Measurements from ENCODE around the gene G3BP1.
"Not testable (repeated sequence)": the region's sequence is repeated elsewhere in the genome, so short reads cannot be mapped to it uniquely, and the experiment has no call there.

The G3BP1 gene

GRCh38 chr5:151812757-151813309, 41.1 kb downstream of the G3BP1 start:
- Histone ChIP-seq H3K27ac (ENCODE audit: low read depth in 2 of 2, low read length in 2 of 2) (no peak overlapping the region), H3K4me3 (ENCODE audit: low read length in 2 of 2) (no peak overlapping the region), H3K4me1 (ENCODE audit: control insufficient read depth in 2 of 2, insufficient read depth in 2 of 2, low read length in 2 of 2) (no peaks in the 10 kb centered on the region), H3K9ac (ENCODE audit: low read depth in 1 of 2, low read length in 2 of 2) (no peak overlapping the region), H3K27me3 (ENCODE audit: control insufficient read depth in 2 of 2, insufficient read depth in 2 of 2, low read length in 2 of 2) (no peaks in the 10 kb centered on the region), H3K36me3 (ENCODE audit: control insufficient read depth in 2 of 2, insufficient read depth in 2 of 2, low read length in 2 of 2) (peaks cover 27 to 41% of the 10 kb centered on the region in 2 donors), H3K9me3 (ENCODE audit: control insufficient read depth in 2 of 2, low read length in 2 of 2) (no peaks in the 10 kb centered on the region)

- no peaks in the 10 kb centered on the region for H3K27me3 ChIP-seq (ENCODE audit: control insufficient read depth in 2 of 2, insufficient read depth in 2 of 2, low read length in 2 of 2)
- H3K9me3 ChIP-seq (ENCODE audit: control insufficient read depth in 2 of 2, low read length in 2 of 2), result no peaks in the 10 kb centered on the region
- no peak overlapping the region for H3K9ac ChIP-seq (ENCODE audit: low read depth in 1 of 2, low read length in 2 of 2)
- H3K4me3 ChIP-seq (ENCODE audit: low read length in 2 of 2), result no peak overlapping the region
- no peak overlapping the region for H3K27ac ChIP-seq (ENCODE audit: low read depth in 2 of 2, low read length in 2 of 2)
- H3K4me1 ChIP-seq (ENCODE audit: control insufficient read depth in 2 of 2, insufficient read depth in 2 of 2, low read length in 2 of 2), result no peaks in the 10 kb centered on the region
- peaks cover 15 to 28% of the 10 kb centered on the region in 2 donors for H3K36me3 ChIP-seq (ENCODE audit: control insufficient read depth in 2 of 2, insufficient read depth in 2 of 2, low read length in 2 of 2)
These were observed 43.3 kb downstream of the G3BP1 start for GRCh38 chr5:151815051-151815450.

DNA sequence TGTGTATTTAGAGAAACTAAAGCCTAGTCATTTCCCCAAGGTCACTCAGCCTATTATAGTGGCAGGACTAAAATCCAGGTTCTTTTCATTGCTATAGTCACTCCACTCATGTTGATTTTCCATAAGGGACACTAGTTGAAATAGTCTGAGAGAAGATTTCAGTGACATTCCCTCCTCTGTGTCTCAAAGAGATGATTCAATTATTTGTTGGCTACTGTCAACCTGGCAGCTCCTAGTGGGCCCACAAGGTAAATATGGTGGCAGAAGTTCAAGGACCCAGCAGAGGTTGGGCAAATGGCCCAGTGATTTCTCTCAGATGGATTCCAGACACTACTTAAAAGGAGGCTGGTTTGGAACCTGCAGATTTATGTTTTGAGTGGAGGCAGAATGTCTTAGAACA, 48.1 kb downstream of the G3BP1 start:
- no peaks in the 10 kb centered on the region for H3K4me1 ChIP-seq (ENCODE audit: control insufficient read depth in 2 of 2, insufficient read depth in 2 of 2, low read length in 2 of 2)
- H3K27ac ChIP-seq (ENCODE audit: low read depth in 2 of 2, low read length in 2 of 2), result no peak overlapping the region
- H3K4me3 ChIP-seq (ENCODE audit: low read length in 2 of 2), result no peak overlapping the region
- H3K9me3 ChIP-seq (ENCODE audit: control insufficient read depth in 2 of 2, low read length in 2 of 2), result no peaks in the 10 kb centered on the region
- no peak overlapping the region for H3K9ac ChIP-seq (ENCODE audit: low read depth in 1 of 2, low read length in 2 of 2)
- H3K36me3 ChIP-seq (ENCODE audit: control insufficient read depth in 2 of 2, insufficient read depth in 2 of 2, low read length in 2 of 2), result peaks cover 0 to 5% of the 10 kb centered on the region in 2 donors
- no peaks in the 10 kb centered on the region for H3K27me3 ChIP-seq (ENCODE audit: control insufficient read depth in 2 of 2, insufficient read depth in 2 of 2, low read length in 2 of 2)

DNA sequence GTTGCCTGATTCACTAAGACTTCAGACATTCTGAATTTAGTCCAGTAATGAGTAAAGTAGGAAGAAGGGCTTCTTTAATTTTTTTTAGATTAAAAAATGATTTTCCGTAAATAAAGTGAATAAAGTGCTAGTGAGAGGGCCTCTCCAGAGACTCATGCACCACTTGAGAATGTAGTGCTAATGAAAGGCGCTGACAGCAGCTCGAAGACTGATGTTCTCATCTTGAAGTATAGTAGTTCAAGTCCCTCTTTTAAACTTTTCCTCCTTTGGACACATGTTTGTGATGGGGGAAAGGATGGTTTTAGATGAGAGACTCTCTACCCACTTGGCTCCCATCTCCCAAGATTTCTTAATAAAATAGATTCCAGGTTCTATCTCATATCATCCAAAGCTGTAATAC, 48.5 kb downstream of the G3BP1 start:
- H3K27ac ChIP-seq (ENCODE audit: low read depth in 2 of 2, low read length in 2 of 2), result no peak overlapping the region
- no peaks in the 10 kb centered on the region for H3K27me3 ChIP-seq (ENCODE audit: control insufficient read depth in 2 of 2, insufficient read depth in 2 of 2, low read length in 2 of 2)
- H3K4me1 ChIP-seq (ENCODE audit: control insufficient read depth in 2 of 2, insufficient read depth in 2 of 2, low read length in 2 of 2), result no peaks in the 10 kb centered on the region
- H3K9ac ChIP-seq (ENCODE audit: low read depth in 1 of 2, low read length in 2 of 2), result no peak overlapping the region
- H3K9me3 ChIP-seq (ENCODE audit: control insufficient read depth in 2 of 2, low read length in 2 of 2), result no peaks in the 10 kb centered on the region
- H3K36me3 ChIP-seq (ENCODE audit: control insufficient read depth in 2 of 2, insufficient read depth in 2 of 2, low read length in 2 of 2), result peaks cover 0 to 2% of the 10 kb centered on the region in 2 donors
- H3K4me3 ChIP-seq (ENCODE audit: low read length in 2 of 2), result no peak overlapping the region

GRCh38 chr5:151820903-151821302, 49.1 kb downstream of the G3BP1 start:
- Histone ChIP-seq H3K27ac (ENCODE audit: low read depth in 2 of 2, low read length in 2 of 2) (no peak overlapping the region), H3K4me3 (ENCODE audit: low read length in 2 of 2) (no peak overlapping the region), H3K4me1 (ENCODE audit: control insufficient read depth in 2 of 2, insufficient read depth in 2 of 2, low read length in 2 of 2) (no peaks in the 10 kb centered on the region), H3K27me3 (ENCODE audit: control insufficient read depth in 2 of 2, insufficient read depth in 2 of 2, low read length in 2 of 2) (no peaks in the 10 kb centered on the region), H3K9ac (ENCODE audit: low read depth in 1 of 2, low read length in 2 of 2) (no peak overlapping the region), H3K9me3 (ENCODE audit: control insufficient read depth in 2 of 2, low read length in 2 of 2) (no peaks in the 10 kb centered on the region), H3K36me3 (ENCODE audit: control insufficient read depth in 2 of 2, insufficient read depth in 2 of 2, low read length in 2 of 2) (peaks cover 0 to 2% of the 10 kb centered on the region in 2 donors)

- Histone ChIP-seq H3K27me3 (ENCODE audit: control insufficient read depth in 2 of 2, insufficient read depth in 2 of 2, low read length in 2 of 2) (no peaks in the 10 kb centered on the region), H3K36me3 (ENCODE audit: control insufficient read depth in 2 of 2, insufficient read depth in 2 of 2, low read length in 2 of 2) (no peaks in the 10 kb centered on the region), H3K9me3 (ENCODE audit: control insufficient read depth in 2 of 2, low read length in 2 of 2) (no peaks in the 10 kb centered on the region), H3K4me3 (ENCODE audit: low read length in 2 of 2) (no peak overlapping the region), H3K9ac (ENCODE audit: low read depth in 1 of 2, low read length in 2 of 2) (no peak overlapping the region), H3K4me1 (ENCODE audit: control insufficient read depth in 2 of 2, insufficient read depth in 2 of 2, low read length in 2 of 2) (no peaks in the 10 kb centered on the region), H3K27ac (ENCODE audit: low read depth in 2 of 2, low read length in 2 of 2) (no peak overlapping the region)
These were observed 50.4 kb downstream of the G3BP1 start for GRCh38 chr5:151822141-151822540.

GRCh38 chr5:151825445-151825844, 53.7 kb downstream of the G3BP1 start:
- no peaks in the 10 kb centered on the region for H3K9me3 ChIP-seq (ENCODE audit: control insufficient read depth in 2 of 2, low read length in 2 of 2)
- H3K27ac ChIP-seq (ENCODE audit: low read depth in 2 of 2, low read length in 2 of 2), result no peak overlapping the region
- no peaks in the 10 kb centered on the region for H3K27me3 ChIP-seq (ENCODE audit: control insufficient read depth in 2 of 2, insufficient read depth in 2 of 2, low read length in 2 of 2)
- H3K9ac ChIP-seq (ENCODE audit: low read depth in 1 of 2, low read length in 2 of 2), result no peak overlapping the region
- no peaks in the 10 kb centered on the region for H3K36me3 ChIP-seq (ENCODE audit: control insufficient read depth in 2 of 2, insufficient read depth in 2 of 2, low read length in 2 of 2)
- no peak overlapping the region for H3K4me3 ChIP-seq (ENCODE audit: low read length in 2 of 2)
- H3K4me1 ChIP-seq (ENCODE audit: control insufficient read depth in 2 of 2, insufficient read depth in 2 of 2, low read length in 2 of 2), result no peaks in the 10 kb centered on the region

GRCh38 chr5:151829370-151829769, 57.6 kb downstream of the G3BP1 start:
- H3K9ac ChIP-seq (ENCODE audit: low read depth in 1 of 2, low read length in 2 of 2), result no peak overlapping the region
- no peaks in the 10 kb centered on the region for H3K36me3 ChIP-seq (ENCODE audit: control insufficient read depth in 2 of 2, insufficient read depth in 2 of 2, low read length in 2 of 2)
- no peaks in the 10 kb centered on the region for H3K27me3 ChIP-seq (ENCODE audit: control insufficient read depth in 2 of 2, insufficient read depth in 2 of 2, low read length in 2 of 2)
- no peaks in the 10 kb centered on the region for H3K9me3 ChIP-seq (ENCODE audit: control insufficient read depth in 2 of 2, low read length in 2 of 2)
- H3K4me1 ChIP-seq (ENCODE audit: control insufficient read depth in 2 of 2, insufficient read depth in 2 of 2, low read length in 2 of 2), result no peaks in the 10 kb centered on the region
- H3K27ac ChIP-seq (ENCODE audit: low read depth in 2 of 2, low read length in 2 of 2), result no peak overlapping the region
- no peak overlapping the region for H3K4me3 ChIP-seq (ENCODE audit: low read length in 2 of 2)

- not testable (repeated sequence) for H3K4me3 ChIP-seq (ENCODE audit: low read length in 2 of 2); H3K4me1 ChIP-seq (ENCODE audit: control insufficient read depth in 2 of 2, insufficient read depth in 2 of 2, low read length in 2 of 2); H3K9me3 ChIP-seq (ENCODE audit: control insufficient read depth in 2 of 2, low read length in 2 of 2); H3K9ac ChIP-seq (ENCODE audit: low read depth in 1 of 2, low read length in 2 of 2); H3K27me3 ChIP-seq (ENCODE audit: control insufficient read depth in 2 of 2, insufficient read depth in 2 of 2, low read length in 2 of 2); H3K36me3 ChIP-seq (ENCODE audit: control insufficient read depth in 2 of 2, insufficient read depth in 2 of 2, low read length in 2 of 2); H3K27ac ChIP-seq (ENCODE audit: low read depth in 2 of 2, low read length in 2 of 2)
These were observed 61.1 kb downstream of the G3BP1 start for GRCh38 chr5:151832843-151833242.

GRCh38 chr5:151846765-151847164, 75.0 kb downstream of the G3BP1 start:
- H3K9ac ChIP-seq (ENCODE audit: low read depth in 1 of 2, low read length in 2 of 2), result no peak overlapping the region
- H3K4me3 ChIP-seq (ENCODE audit: low read length in 2 of 2), result no peak overlapping the region
- no peak overlapping the region for H3K27ac ChIP-seq (ENCODE audit: low read depth in 2 of 2, low read length in 2 of 2)
- no peaks in the 10 kb centered on the region for H3K27me3 ChIP-seq (ENCODE audit: control insufficient read depth in 2 of 2, insufficient read depth in 2 of 2, low read length in 2 of 2)
- H3K36me3 ChIP-seq (ENCODE audit: control insufficient read depth in 2 of 2, insufficient read depth in 2 of 2, low read length in 2 of 2), result no peaks in the 10 kb centered on the region
- no peaks in the 10 kb centered on the region for H3K4me1 ChIP-seq (ENCODE audit: control insufficient read depth in 2 of 2, insufficient read depth in 2 of 2, low read length in 2 of 2)
- H3K9me3 ChIP-seq (ENCODE audit: control insufficient read depth in 2 of 2, low read length in 2 of 2), result no peaks in the 10 kb centered on the region

- Histone ChIP-seq H3K9ac (ENCODE audit: low read depth in 1 of 2, low read length in 2 of 2) (no peak overlapping the region), H3K27ac (ENCODE audit: low read depth in 2 of 2, low read length in 2 of 2) (no peak overlapping the region), H3K27me3 (ENCODE audit: control insufficient read depth in 2 of 2, insufficient read depth in 2 of 2, low read length in 2 of 2) (no peaks in the 10 kb centered on the region), H3K9me3 (ENCODE audit: control insufficient read depth in 2 of 2, low read length in 2 of 2) (no peaks in the 10 kb centered on the region), H3K4me1 (ENCODE audit: control insufficient read depth in 2 of 2, insufficient read depth in 2 of 2, low read length in 2 of 2) (no peaks in the 10 kb centered on the region), H3K4me3 (ENCODE audit: low read length in 2 of 2) (no peak overlapping the region), H3K36me3 (ENCODE audit: control insufficient read depth in 2 of 2, insufficient read depth in 2 of 2, low read length in 2 of 2) (no peaks in the 10 kb centered on the region)
These were observed 76.1 kb downstream of the G3BP1 start for GRCh38 chr5:151847871-151848270.

Measured in mucosa of rectum (tissue), 2 donors.